ENCODE results near the gene ADAMTS2.

ADAMTS2 gene

DNA sequence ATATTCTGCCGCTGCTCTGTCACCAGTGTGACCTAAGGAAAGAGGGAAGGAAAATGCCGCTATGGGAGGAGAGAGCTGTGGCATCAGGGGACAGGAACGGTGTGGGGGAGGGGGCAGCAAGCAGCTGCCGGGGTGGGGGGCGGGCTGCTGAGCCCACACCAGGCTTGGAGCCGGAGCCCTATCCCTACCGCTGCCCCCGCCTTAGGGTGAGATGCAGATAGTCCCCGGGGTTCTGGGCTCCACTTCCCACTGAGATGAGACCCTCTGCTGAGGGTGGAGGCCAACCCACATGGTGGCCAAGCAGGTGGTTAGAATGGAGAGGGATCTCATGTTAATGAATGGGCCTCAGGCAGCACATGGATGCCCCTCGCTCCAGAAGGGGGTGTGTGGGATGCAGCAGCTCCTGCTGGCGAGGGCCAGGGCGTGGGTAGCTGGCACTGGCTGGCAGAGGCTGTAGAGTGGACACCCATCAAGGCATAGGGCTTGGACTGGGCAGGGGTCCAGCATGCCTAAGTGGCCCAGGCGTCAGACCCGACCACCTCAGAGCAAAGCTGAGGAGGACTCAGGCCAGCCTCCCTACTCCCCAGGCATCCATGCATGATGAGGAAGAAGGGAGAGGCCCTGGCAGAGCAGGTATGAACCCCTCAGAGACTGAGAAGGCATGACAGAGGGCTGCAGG lies 153.6 kb downstream of the ADAMTS2 start:
- DNase-seq, result no peak

GRCh38 chr5:179190851-179191505 lies 154.3 kb downstream of the ADAMTS2 start:
- DNase-seq, result no peak

GRCh38 chr5:179188636-179189035 lies 156.6 kb downstream of the ADAMTS2 start:
- no peak for DNase-seq

DNA sequence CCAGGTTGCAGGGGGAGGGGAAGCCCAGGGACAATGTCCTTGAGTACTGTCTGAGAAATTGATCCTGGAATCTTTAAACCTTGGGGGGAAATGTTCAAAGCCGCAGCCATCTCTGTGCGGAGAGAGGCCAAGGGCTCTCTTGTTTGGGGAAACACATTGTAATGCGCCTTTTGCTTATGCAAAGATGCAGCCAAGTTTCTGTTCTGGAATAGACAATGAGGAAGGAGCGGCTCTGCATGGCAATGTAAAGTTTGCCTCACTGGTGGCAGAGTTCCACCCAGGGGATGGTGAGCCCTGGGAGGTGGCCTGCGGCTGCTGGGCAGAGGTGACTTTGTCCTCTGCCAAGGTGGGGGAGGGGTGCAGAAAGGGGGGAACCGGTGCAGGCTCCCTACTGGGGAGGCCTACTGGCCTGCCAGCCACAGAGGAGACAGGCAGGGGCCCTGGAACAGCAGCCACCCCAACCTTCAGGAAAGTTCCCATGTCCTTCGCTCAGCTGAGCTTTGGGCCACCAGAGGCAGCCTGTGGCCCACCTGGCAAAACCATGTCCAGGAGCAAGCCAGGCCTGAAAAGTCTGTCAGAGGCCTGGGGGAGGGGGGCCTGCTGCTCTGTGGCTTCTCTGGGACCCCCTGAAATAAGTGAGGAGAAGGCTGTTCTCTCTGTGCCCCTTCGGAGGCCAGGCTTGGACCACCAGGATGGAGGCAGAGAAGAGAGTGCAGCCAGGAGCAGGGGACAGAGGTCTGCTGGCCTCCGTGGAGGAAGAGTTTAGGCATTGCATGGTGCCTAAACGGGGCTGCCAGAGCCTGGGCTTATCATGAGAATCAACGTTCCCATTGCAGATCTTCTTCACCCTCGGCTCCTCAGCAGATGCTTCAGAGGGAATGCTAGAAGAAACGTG lies 157.3 kb downstream of the ADAMTS2 start:
- no peak for DNase-seq

DNA sequence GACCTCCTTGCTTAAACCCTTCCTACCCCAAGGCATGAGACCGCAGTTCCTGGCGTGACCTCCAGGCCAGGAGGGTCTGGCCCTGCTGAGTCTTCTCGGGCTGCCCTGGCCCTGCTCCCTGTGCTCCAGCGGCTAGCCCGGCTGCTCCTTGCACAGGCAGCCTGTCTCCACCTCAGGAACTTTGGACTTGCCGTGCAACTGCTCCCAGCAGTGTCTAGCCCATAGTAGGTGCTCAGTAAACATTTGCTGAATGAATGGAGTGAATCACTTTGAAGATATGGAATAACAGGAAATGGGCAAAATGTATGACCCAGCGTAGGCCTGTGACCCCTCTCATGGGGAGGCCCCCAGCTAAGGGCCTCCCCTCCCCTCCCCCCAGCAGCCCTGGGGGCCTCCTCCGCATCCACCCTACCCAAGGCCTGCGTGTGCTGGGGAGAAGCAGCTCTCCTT lies 158.0 kb downstream of the ADAMTS2 start:
- DNase-seq, result no peak

DNA sequence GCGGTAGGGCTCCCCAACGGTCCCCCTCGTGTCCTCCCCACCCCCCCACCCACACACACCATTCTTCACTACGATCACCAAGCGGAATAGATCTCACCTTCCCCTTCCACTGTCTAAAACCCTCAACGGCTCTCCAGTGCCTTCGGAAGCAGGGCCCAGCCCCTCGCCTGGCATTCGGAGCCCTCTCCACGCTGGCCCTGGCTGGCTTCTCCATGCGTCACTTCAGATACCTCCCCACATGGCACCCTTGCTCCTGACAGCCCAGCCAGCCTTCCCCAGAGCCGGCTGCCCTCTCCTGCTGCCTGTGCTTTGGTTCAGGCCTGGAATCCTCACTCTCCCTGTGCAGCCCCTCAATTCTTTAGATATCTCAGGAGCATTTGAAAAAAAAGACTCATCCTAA lies 158.5 kb downstream of the ADAMTS2 start:
- no peak for DNase-seq

DNA sequence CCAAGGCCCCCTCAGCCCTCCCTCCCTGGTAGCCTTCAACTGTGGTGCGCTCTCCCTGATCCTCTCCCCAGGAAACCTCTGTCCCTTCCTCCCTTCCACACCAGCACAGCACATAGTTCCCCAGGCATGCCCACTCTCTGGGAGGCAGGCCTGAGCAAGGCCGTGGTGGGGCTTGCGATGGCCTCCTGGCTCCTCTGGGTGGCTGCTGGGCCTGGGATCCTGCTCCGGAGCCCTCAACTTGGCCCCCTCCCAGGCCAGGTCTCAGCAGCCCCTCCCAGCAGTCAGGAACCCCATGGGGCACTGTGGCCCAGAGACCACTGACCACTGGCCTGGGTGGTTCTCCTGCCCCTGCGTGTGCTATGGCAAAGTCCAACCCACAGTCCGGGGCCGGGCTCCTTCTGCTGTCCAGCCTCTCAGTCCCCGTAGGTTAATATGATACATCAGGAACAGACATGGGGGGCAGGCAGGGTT lies 159.3 kb downstream of the ADAMTS2 start:
- no peak for DNase-seq

DNA sequence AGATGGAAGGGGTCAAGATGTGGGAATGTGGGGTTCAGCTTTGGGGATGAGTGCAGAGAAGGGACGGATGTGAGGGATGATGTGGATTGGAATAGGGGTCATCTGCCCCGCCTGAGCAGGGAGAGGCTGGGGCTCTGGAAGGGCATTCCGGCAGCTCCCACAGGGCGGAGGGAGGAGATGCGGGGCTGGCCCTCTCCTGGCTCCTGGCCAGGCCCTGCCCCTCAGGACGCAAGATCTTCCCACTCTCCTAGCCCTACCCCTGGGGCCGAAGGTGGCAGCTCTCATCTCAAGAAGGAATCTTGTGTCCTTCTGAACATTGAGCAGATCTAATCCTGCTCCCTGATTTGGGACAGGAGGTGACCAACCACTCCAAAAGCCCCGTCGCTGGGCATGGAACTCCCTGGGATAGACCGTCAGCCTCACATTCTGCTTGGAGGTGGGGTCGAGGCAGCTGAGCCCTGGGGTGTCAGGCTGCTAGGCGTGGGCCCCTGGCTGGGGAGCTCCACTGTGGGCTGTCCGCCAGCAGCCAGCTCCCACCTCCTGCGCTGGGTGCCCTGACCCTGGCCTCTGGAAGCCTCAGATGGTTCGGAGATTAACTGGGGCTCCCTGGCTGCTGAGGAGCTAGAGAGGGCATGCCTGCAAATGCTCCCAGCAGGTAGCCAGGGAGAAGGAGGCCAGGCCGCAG lies 159.9 kb downstream of the ADAMTS2 start:
- no peak for DNase-seq

- no peak for DNase-seq
These were observed 160.7 kb downstream of the ADAMTS2 start for GRCh38 chr5:179184521-179185050.

DNA sequence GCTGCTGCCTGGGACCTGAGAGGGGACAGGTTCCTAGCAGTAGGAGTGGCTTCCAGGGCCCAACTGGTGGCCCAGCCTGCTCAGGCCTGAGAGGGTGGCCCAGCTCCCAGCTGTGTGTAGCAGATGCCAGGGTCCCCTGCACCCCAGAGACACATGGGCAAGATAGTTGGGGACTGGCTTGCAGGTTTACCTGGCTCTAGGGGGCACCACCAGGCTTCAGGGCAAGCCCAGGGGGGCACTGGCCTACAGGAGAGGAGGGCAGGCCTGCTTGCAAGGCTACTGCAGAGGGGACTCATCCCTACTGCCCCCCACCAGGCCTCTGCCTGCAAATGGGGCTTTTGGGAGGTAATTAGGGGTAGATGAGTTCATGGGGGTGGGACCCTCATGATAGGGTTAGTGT lies 161.8 kb downstream of the ADAMTS2 start:
- no peak for DNase-seq

DNA sequence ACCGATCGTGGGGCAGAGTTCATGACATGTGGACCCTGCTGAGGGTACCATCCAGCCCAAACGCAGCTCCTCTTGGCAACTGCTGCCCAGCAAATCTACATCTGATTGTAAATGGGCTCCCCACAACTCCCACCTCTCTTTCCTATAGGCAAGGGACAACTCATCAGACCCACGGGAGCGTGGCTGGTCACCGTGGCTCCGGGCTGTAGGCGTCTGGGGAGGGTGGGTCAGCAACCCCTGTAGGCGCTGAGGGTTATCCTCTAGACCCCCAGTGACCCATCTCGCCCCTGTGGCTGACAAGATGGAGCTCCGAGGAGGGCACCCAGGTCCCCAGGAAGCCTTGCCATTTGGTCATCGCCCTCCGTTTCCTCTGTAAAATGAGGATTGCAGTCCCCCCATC lies 162.7 kb downstream of the ADAMTS2 start:
- no peak for DNase-seq

DNA sequence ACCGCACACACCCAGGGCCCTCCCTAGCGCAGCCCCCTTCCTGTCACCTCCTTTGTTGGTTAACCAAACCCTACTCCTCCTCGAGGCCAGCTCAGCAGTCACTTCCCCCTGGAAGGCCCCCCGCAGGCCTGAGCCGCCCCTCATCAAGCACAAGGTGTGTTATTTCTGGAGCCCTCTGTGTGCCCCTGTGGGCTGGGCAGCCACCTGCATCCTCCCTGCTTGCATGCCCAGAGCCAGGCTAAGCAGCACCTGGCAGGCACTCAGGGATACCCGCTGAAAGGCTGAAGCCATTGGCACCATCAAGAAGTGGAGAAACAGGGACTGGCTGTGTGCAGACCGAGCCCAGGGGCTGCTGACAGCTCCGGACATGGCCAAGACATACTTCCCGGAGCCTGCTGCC lies 163.3 kb downstream of the ADAMTS2 start:
- no peak for DNase-seq

DNA sequence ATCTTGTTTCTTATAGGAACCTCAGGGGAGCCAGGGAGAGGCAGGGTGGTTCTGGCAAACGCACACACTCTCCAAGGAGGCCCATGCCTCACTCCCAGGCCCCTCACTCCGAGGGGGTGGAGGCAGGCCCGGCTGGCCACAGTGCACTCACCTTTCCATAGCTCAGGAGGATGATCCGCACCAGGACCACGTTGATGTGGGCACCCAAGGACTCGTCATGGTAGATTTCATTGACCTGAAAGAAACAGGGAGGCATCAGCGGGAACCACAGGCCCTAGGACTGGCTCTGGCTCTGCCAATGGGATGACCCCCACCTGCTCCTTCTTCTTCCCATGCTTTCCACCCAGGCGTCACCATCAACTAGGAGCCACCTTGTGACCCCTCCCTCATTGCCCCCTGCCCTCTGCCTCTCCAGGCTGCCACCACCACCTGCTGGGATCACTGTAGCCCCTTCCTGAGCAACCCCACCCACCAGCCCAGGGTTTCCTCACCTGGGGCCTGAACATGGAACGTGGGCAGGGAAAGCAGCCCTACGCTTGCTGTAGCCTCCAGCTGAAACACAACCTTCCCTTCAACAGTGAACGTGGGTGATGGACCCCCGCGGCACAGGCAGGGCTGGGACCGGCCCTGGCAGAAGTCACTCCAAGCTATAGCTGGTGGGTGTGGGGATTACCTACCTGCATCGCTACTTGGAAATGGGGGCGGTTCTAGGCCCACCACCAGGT lies 164.2 kb downstream of the ADAMTS2 start:
- no peak for DNase-seq

DNA sequence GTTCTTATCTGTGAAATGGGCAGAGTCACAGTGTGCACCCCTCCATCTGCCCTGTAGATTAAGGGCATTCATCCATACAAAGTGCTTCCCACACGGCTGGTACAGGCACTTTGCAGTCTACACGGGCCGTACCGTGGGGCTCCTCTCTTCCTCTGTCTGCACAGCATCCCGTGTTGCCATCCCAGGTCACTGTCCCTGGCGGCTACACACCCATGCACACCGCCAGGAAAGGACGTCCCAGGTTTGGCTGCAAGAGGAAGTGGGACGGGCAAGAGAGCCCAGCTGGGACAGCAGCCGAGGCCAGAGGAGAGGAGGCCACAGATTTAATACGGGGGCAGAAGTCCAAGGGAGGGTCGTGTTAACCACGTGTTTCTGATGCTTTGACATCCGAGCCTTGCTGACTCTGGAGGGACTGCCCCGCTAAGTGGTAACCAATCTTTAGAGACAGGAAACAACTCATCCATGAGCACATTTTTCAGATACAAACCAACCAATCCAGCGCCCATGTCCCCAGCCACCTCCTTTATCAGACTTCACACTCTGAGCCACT lies 165.1 kb downstream of the ADAMTS2 start:
- no peak for DNase-seq

GRCh38 chr5:179177711-179178575 lies 167.3 kb downstream of the ADAMTS2 start:
- no peak for DNase-seq

DNA sequence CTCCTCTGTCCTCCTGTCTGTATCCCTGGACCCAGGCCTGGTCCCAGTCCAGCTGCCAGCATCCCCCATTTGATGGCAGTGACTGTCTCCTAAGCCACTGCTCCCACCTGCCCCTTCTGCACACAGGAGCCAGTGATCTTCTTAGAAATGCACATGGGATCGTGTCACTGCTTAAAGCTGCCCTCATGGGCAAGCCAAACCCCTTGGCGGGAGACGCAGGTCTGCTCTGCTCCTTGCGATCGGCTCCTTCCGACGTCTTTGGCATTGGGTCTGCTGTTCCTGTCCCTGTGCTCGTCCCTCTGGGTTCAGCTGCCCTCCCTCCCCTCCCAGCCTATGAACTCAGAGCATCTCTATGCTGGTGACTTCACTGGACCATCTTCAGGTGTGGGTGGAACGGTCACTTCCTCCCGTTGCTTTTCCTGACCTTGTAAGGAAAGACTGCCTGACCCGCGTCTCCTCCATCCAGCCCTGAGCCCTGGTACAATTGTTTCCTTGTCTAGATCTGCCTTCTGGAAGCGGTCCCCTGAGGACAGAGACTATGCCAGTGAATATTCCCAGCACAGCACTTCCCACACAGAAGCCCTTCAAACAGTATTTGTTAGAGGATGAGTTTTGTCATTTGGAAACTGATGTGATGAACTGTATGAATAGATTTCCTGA lies 168.6 kb downstream of the ADAMTS2 start:
- no peak for DNase-seq

DNA sequence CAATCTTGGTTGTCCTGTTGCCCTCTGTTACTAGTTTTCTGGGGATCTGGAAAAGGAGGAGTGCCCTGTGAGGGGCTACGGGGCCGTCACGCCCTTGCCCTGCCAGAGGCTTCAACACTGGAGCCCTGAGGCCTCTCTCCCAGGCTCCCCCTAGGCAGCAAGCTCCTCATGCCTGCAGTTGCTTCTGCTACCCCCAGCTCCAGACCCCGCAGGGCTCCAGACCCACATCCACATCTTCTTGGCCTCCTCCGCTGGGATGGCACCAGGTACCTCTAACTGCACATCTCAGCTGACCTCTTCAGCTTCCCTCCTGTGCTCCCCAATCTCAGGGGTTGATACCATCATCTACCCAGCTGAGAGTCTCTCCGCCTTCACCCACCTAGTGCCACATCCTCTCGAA lies 169.1 kb downstream of the ADAMTS2 start:
- DNase-seq, result no peak

DNA sequence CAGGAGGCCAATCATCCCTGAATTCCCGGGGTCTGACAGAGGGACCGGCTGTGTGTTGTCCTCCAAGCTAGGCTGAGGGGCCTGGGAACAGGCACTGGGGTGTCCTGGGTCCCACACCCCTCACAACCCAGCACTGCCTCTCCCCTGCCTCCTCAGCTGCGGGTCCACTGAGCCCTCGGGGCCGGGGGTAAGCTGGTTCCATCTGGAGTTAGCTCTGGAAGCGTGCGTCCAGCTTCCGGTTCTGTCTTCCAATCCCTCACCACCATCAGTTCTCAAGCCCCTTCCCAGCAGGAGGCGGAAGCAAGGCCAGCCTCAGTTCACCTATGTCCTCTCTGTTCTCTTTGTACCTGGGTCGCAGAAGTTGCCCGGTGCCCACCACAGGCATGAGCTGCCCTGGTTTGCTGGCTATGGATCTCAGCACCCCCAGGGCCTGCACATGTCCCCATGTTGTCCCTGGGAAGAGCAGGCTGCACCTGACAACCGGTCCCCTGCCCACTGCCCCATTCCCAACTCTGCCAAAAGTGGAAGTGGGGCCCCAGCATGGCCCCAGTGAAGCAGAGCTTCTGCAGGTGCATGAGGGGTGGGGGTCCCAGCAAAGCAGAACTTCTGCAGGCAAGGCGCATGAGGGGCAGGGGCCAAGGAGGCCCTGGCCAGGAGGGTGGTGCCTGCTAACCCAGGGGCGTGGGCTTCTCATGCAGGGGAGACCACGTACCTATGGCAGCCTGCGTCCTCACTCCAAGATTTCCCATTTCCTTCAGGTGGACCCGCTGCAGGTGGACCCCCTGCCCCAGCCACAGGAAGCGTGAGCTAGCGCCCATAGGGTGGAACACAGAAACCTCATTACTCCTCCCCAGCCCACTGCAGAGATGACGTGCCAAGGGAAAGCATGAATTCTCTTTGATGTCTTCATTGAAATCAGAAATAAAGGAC lies 173.2 kb downstream of the ADAMTS2 start:
- DNase-seq, result no peak

GRCh38 chr5:179171251-179171815 lies 173.9 kb downstream of the ADAMTS2 start:
- DNase-seq, result no peak

Data from activated naive CD4-positive, alpha-beta T cell (primary cell).